ENCODE data around the gene NACA2.

The NACA2 gene

DNA sequence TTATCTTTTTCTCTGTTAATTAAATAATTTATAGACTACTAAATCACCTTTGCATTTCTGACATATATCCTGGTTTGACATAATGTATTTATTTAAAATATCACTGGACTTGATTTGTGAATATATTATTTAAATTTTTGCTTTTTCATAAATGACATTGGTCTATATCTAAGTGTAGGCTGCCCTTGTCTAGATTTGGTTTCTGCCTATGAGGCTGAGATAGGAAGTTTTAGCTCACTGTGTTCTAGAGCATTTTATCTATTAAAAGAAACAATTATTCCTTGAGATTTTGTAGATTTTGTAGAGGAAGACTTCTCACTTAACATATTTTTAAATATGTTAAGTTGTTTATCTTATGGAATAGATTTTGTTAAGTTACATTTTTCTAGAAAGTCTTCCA lies 43.9 kb downstream of the NACA2 start:
- TF ChIP-seq, protein P1, sequence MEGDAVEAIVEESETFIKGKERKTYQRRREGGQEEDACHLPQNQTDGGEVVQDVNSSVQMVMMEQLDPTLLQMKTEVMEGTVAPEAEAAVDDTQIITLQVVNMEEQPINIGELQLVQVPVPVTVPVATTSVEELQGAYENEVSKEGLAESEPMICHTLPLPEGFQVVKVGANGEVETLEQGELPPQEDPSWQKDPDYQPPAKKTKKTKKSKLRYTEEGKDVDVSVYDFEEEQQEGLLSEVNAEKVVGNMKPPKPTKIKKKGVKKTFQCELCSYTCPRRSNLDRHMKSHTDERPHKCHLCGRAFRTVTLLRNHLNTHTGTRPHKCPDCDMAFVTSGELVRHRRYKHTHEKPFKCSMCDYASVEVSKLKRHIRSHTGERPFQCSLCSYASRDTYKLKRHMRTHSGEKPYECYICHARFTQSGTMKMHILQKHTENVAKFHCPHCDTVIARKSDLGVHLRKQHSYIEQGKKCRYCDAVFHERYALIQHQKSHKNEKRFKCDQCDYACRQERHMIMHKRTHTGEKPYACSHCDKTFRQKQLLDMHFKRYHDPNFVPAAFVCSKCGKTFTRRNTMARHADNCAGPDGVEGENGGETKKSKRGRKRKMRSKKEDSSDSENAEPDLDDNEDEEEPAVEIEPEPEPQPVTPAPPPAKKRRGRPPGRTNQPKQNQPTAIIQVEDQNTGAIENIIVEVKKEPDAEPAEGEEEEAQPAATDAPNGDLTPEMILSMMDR (IDR thresholded peaks at IDR 0.05; ENCODE audit: low read depth, low read length): no peak
- no peak for DNase-seq (ENCODE audit: extremely low read depth, low read depth)

DNA sequence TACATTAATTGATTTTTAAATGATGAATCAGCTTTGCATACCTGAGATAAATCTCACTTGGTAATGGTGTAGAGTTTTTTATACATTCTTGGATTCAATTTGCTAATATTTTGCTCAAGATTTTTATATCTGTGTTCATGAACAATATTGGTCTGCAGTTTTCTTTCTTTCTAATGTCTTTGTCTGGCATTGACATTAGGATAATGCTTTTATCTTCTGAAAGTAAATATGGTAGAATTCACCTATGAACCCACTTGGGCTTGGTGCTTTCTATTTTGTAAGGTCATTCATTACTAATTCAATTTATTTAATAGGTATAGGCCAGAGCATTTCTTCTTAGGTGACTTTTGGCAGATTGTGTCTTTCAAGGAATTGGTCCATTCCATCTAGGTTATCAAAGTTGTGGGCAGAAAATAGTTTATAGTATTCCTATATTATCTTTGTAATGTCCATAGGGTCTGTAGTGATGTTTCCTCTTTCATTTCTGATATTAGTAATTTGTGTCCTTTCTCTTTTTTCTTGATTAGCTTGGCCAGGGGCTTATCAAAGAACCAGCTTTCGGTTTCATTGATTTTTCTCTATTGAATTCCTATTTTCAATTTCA lies 45.6 kb downstream of the NACA2 start:
- TF ChIP-seq, protein P1 (IDR thresholded peaks at IDR 0.05; ENCODE audit: low read depth, low read length): no peak
- DNase-seq (ENCODE audit: extremely low read depth, low read depth): no peak

DNA sequence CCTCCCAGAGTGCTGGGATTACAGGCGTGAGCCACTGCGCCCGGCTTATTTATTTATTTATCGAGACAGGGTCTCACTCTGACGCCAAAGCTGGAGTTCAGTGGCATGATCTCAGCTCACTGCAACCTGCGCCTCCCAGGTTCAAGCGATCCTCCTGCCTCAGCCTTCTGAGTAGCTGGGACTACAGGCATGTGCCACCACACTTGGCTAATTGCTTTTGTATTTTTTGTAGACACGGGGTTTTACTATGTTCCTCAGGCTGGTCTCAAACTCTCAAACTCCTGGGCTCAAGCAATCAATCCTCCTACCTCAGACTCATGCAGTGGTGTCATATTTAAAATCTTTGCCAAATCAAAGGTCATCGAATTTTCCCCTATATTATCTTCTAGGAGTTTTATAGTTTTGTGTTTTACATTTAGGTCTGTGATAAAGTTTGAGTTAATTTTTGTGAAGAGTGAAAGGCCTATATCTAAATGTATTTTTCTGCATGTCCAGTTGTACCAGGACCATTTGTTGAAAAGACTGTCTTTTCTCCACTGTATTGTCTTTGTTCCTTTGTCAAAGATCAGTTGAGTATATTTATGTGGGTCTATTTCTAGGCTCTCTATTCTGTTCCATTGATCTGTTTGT lies 47.1 kb downstream of the NACA2 start:
- TF ChIP-seq, protein P1 (IDR thresholded peaks at IDR 0.05; ENCODE audit: low read depth, low read length): no peak
- DNase-seq (ENCODE audit: extremely low read depth, low read depth): no peak

DNA sequence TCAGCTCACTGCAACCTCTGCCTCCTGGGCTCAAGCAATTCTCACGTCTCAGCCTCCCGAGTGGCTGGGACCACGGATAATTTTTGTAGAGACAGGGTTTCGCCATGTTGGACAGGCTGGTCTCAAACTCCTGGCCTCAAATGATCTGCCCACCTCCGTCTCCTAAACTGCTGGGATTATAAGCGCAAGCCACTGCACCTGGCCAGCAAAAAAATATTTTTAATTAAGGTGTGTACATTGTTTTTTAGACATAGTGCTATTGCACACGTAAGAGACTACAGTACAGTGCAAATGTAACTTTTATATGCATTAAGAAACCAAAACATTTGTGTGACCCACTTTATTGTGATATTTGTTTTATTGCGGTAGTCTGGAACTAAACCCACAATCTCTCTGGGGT lies 49.0 kb downstream of the NACA2 start:
- no peak for DNase-seq (ENCODE audit: extremely low read depth, low read depth)
- TF ChIP-seq, protein P1 (IDR thresholded peaks at IDR 0.05; ENCODE audit: low read depth, low read length): no peak

DNA sequence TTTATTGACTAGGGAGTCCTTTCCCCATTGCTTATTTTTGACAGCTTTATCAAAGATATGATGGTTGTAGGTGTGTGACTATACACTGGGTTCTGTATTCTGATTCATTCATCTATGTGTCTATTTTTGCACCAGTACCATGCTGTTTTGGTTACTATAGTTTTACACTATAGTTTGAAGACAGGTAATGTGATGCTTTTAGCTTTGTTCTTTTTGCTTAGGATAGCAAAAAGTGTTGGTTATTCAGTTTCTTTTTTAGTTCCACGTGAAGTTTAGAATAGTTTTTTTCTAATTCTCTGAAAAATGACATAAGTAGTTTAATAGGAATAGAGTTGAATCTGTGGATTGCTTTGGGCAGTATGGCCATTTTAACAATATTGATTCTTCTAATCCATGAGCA lies 50.1 kb downstream of the NACA2 start:
- TF ChIP-seq, protein P1 (IDR thresholded peaks at IDR 0.05; ENCODE audit: low read depth, low read length): no peak
- DNase-seq (ENCODE audit: extremely low read depth, low read depth): no peak

Data from AG09319 (cell line).